Measurements from ENCODE around the gene PHLDA2.

Gene PHLDA2, protein sequence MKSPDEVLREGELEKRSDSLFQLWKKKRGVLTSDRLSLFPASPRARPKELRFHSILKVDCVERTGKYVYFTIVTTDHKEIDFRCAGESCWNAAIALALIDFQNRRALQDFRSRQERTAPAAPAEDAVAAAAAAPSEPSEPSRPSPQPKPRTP

DNA sequence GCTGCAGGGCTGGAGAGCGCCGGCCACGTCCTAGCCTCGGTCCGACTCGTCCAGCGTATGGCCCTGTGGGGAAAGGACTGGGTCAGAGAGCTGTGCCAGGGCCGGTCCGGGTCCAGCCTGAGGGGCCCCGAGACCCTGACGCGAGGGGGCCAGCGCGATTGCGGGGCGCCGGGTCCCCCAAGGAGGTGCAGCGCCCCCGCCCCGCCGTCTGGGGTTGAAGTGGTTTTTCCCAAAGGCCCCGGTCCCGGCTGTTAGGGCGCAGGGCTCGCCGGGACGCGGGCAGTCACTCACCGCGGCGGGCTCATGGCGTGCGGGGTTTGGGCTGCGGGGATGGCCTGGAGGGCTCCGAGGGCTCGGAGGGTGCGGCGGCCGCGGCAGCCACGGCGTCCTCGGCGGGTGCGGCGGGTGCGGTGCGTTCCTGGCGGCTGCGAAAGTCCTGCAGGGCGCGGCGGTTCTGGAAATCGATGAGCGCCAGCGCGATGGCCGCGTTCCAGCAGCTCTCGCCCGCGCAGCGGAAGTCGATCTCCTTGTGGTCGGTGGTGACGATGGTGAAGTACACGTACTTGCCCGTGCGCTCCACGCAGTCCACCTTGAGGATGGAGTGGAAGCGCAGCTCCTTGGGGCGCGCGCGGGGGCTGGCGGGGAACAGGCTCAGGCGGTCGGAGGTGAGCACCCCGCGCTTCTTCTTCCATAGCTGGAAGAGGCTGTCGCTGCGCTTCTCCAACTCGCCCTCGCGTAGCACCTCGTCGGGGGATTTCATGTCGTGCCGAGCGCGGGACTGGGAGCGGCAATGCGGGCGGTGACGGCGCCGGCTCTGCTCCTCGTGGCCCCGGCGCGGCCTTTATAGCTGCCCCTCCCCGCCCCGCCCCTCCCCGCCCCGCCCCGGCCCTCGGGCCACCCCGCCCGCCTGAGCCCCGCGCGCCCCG lies at the start of gene PHLDA2:
Gene PHLDA2 (minus strand): TSS at position 816 of the 926 bp plus-strand sequence. CDS start 56 bp downstream, at position 760.
- H3K36me3 ChIP-seq (ENCODE audit: insufficient read depth, low read length): no peaks in the 10 kb centered on the region
- H3K4me3 ChIP-seq (ENCODE audit: low read length, poor library complexity, severe bottlenecking): peak within 1 kb of the TSS; percentile 4
- TF ChIP-seq, protein P1, sequence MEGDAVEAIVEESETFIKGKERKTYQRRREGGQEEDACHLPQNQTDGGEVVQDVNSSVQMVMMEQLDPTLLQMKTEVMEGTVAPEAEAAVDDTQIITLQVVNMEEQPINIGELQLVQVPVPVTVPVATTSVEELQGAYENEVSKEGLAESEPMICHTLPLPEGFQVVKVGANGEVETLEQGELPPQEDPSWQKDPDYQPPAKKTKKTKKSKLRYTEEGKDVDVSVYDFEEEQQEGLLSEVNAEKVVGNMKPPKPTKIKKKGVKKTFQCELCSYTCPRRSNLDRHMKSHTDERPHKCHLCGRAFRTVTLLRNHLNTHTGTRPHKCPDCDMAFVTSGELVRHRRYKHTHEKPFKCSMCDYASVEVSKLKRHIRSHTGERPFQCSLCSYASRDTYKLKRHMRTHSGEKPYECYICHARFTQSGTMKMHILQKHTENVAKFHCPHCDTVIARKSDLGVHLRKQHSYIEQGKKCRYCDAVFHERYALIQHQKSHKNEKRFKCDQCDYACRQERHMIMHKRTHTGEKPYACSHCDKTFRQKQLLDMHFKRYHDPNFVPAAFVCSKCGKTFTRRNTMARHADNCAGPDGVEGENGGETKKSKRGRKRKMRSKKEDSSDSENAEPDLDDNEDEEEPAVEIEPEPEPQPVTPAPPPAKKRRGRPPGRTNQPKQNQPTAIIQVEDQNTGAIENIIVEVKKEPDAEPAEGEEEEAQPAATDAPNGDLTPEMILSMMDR (conservative IDR thresholded peaks at IDR 0.05; ENCODE audit: low read length): no peak
- no peak for TF ChIP-seq EZH2phosphoT487 (IDR thresholded peaks at IDR 0.05; ENCODE audit: borderline replicate concordance)
- H4K20me1 ChIP-seq (ENCODE audit: insufficient read depth, low read length, poor library complexity, severe bottlenecking): no peaks in the 10 kb centered on the region
- H2AFZ ChIP-seq (ENCODE audit: low read length): no peak within 1 kb of the TSS
- peak within 1 kb of the TSS; percentile 33 for H3K9ac ChIP-seq (ENCODE audit: low read depth, low read length, poor library complexity, severe bottlenecking)
- no peaks in the 10 kb centered on the region for H3F3A ChIP-seq (ENCODE audit: low read depth)
- H3K27me3 ChIP-seq (ENCODE audit: insufficient read depth, low read length, poor library complexity, severe bottlenecking): no peaks in the 10 kb centered on the region
- H3K9me3 ChIP-seq (ENCODE audit: insufficient read depth, low read depth, low read length): no peaks in the 10 kb centered on the region
- H3K4me2 ChIP-seq (ENCODE audit: low read depth, low read length, poor library complexity, severe bottlenecking): peak within 1 kb of the TSS; percentile 47
- H3K79me2 ChIP-seq (ENCODE audit: insufficient read depth, low read length): no peaks in the 10 kb centered on the region
- no peaks in the 10 kb centered on the region for H3K9me2 ChIP-seq (replicated peaks; ENCODE audit: low read depth, low read length)
- peaks cover 17% of the 10 kb centered on the region for H3K4me1 ChIP-seq (ENCODE audit: insufficient read depth, low read length, poor library complexity, severe bottlenecking)

DNA sequence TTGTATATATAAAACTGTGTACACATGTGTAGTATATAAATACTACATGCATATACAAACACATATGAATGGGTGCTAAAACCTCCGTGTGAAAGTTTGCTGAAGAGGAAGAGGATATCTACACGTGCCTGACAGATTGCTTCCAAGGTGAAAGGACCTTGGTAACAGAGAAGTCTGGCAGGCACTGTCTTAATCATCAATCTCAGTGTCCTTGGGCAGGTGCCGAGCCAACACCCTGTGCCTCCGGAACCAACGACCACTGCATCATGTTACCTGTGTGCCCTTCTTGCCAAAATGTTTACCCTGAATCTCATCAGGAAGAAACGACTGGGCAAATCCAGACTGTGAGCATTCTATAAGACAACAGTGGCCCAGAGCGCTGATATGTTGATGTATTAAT lies 47.9 kb upstream of the PHLDA2 start:
- Histone ChIP-seq H3K79me2 (ENCODE audit: insufficient read depth, low read length) (peaks cover 91% of the 10 kb centered on the region), H4K20me1 (ENCODE audit: insufficient read depth, low read length, poor library complexity, severe bottlenecking) (peaks cover 85% of the 10 kb centered on the region), H3K9me3 (ENCODE audit: insufficient read depth, low read depth, low read length) (no peaks in the 10 kb centered on the region), H3K9ac (ENCODE audit: low read depth, low read length, poor library complexity, severe bottlenecking) (no peak overlapping the region), H3K4me3 (ENCODE audit: low read length, poor library complexity, severe bottlenecking) (no peak overlapping the region), H3K4me1 (ENCODE audit: insufficient read depth, low read length, poor library complexity, severe bottlenecking) (no peaks in the 10 kb centered on the region), H2AFZ (ENCODE audit: low read length) (no peak overlapping the region), H3F3A (ENCODE audit: low read depth) (no peaks in the 10 kb centered on the region), H3K36me3 (ENCODE audit: insufficient read depth, low read length) (peaks cover 69% of the 10 kb centered on the region), H3K4me2 (ENCODE audit: low read depth, low read length, poor library complexity, severe bottlenecking) (no peak overlapping the region), H3K27me3 (ENCODE audit: insufficient read depth, low read length, poor library complexity, severe bottlenecking) (no peaks in the 10 kb centered on the region), H3K9me2 (replicated peaks; ENCODE audit: low read depth, low read length) (no peaks in the 10 kb centered on the region)
- TF ChIP-seq, protein P1 (conservative IDR thresholded peaks at IDR 0.05; ENCODE audit: low read length): no peak
- TF ChIP-seq EZH2phosphoT487 (IDR thresholded peaks at IDR 0.05; ENCODE audit: borderline replicate concordance): no peak

DNA sequence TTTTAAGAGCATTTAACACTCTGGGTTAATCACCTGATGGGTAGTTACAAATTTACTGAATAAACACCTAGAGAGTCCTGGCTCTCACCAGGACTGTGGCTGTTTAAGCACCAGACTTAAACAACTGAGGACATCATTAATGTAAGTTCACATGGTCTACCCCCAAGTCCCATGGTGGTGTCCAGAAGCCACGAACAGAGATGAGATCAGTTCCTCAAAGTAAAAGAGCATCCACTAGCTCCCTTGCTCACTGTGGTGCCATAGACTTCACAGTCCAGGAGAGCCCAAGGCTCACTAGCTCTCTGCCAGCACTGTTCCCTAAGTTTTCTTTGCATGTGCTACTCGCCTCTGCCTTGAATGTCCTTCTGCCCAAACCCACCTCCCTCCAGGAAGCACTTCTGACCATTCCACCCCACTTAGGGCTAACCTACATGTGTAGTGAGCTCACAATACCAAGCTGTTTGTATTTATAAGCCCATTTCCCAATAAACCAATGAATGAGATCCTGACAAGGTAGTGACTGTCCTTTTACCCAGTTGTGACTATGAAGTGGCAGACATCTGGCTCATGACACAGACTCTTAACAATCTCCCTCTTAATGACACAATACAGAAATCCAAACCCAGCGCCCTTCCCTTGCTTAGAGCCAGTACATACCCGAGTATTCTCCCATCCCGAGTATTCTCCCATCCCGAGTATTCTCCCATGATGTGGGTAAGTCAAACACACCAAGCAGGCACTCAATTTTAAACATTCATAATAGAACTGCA lies 47.3 kb upstream of the PHLDA2 start:
- Histone ChIP-seq H3K9ac (ENCODE audit: low read depth, low read length, poor library complexity, severe bottlenecking) (no peak overlapping the region), H3K4me3 (ENCODE audit: low read length, poor library complexity, severe bottlenecking) (no peak overlapping the region), H3K79me2 (ENCODE audit: insufficient read depth, low read length) (peaks cover 85% of the 10 kb centered on the region), H3K36me3 (ENCODE audit: insufficient read depth, low read length) (peaks cover 75% of the 10 kb centered on the region), H3K4me1 (ENCODE audit: insufficient read depth, low read length, poor library complexity, severe bottlenecking) (no peaks in the 10 kb centered on the region), H2AFZ (ENCODE audit: low read length) (no peak overlapping the region), H3K4me2 (ENCODE audit: low read depth, low read length, poor library complexity, severe bottlenecking) (no peak overlapping the region), H3F3A (ENCODE audit: low read depth) (no peaks in the 10 kb centered on the region), H3K9me3 (ENCODE audit: insufficient read depth, low read depth, low read length) (no peaks in the 10 kb centered on the region), H3K9me2 (replicated peaks; ENCODE audit: low read depth, low read length) (no peaks in the 10 kb centered on the region), H3K27me3 (ENCODE audit: insufficient read depth, low read length, poor library complexity, severe bottlenecking) (no peaks in the 10 kb centered on the region), H4K20me1 (ENCODE audit: insufficient read depth, low read length, poor library complexity, severe bottlenecking) (peaks cover 86% of the 10 kb centered on the region)
- TF ChIP-seq, protein P1 (conservative IDR thresholded peaks at IDR 0.05; ENCODE audit: low read length): no peak
- no peak for TF ChIP-seq EZH2phosphoT487 (IDR thresholded peaks at IDR 0.05; ENCODE audit: borderline replicate concordance)

Measured in Loucy (cell line).